ENCODE results near the gene LRRC46. TPM values are rescaled to one million over a fixed set of nuclear protein-coding genes. Genes with fewer than 3 reads are reported as not detected.

LRRC46 gene
- total and polyA plus RNA-seq, 10 of the 15 experiments (the other 5 are each of a cell fraction or from before 2014, with no cell fraction given) = 0.15 to 1.8 (median 0.38) TPM; not detected in 1

DNA sequence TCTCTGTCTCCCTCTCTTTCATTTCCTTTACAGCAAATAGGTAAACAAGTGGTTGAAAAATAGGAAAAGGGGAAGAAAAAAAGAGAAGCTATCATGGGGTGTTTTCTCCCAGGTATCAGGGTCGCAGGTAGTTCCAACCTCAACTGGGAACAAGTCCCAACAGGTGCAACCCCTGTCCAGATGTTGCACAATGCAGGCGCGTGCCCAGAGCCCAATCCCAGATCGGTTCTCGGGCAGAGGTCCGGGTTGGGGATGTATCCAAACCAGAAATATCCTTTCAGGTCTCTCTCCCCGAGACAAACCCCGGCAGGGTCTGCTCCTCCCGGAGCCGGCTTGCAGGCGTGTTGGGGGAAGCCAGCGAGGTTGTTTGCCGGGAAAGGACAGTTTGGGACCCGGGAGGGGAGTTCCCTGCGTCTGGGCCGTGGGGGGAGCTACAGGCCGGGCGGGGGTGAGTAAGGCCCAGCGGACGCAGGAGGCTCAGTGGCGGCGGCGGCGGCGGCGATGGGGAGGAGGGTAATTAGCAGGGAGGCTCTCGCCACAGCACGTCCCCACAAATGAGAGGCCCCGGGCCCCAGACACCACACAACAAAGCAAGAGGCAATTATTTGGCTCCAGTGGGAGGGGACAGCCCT, 40.7 kb downstream of the LRRC46 start:
- intact Hi-C loops (cut with micrococcal nuclease; ENCODE audit: unreplicated experiment) (no loop called here), in situ Hi-C loops (cut with MboI) (no loop called here)
- BruUV-seq (replicated peaks) = no TSS peak
- peak overlapping the region; percentile 13; the same call in 1 of the 2 replicates for H3K4me2 ChIP-seq (ENCODE audit: control insufficient read depth, insufficient read depth)
- no peaks in the 10 kb centered on the region for H3K79me2 ChIP-seq (ENCODE audit: control insufficient read depth, insufficient read depth, low read length)
- peak; percentile 31 for ATAC-seq
- RAD21 ChIA-PET (ENCODE audit: unreplicated experiment) = interaction anchor here (1.4 kb wide), 1 partner anchor 146 kb away, joined by 4 read pairs; no protein-coding TSS in a partner anchor
- WGBS (ENCODE audit: insufficient coverage, insufficient replicate concordance, low lambda C conversion rate, missing lambda C conversion rate) = 41% methylated on average over 19 of the region's 29 CpGs
- no peak overlapping the region for H3K27ac ChIP-seq (ENCODE audit: control insufficient read depth, insufficient read depth)
- no peak overlapping the region for H2AFZ ChIP-seq (ENCODE audit: control insufficient read depth, low read depth, low read length)
- no peak for DNase-seq (ENCODE audit: low read depth, low spot score)
- peaks cover 0 to 7% of the 10 kb centered on the region in 2 experiments for H3K27me3 ChIP-seq (replicated peaks in 1 of 2; ENCODE audit: control insufficient read depth in 2 of 2, insufficient read depth in 2 of 2, low read length in 1 of 2)
- H3K9me3 ChIP-seq (replicated peaks; ENCODE audit: control insufficient read depth, insufficient read depth, low read length) = no peaks in the 10 kb centered on the region
- TF ChIP-seq EED (IDR thresholded peaks at IDR 0.05; ENCODE audit: low read depth) = no peak
- TF ChIP-seq RFX5 (IDR thresholded peaks at IDR 0.05; ENCODE audit: low read depth, low read length) = no peak
- TF ChIP-seq, protein P1, sequence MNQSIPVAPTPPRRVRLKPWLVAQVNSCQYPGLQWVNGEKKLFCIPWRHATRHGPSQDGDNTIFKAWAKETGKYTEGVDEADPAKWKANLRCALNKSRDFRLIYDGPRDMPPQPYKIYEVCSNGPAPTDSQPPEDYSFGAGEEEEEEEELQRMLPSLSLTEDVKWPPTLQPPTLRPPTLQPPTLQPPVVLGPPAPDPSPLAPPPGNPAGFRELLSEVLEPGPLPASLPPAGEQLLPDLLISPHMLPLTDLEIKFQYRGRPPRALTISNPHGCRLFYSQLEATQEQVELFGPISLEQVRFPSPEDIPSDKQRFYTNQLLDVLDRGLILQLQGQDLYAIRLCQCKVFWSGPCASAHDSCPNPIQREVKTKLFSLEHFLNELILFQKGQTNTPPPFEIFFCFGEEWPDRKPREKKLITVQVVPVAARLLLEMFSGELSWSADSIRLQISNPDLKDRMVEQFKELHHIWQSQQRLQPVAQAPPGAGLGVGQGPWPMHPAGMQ (IDR thresholded peaks at IDR 0.05; ENCODE audit: borderline replicate concordance) = no peak
- TF ChIP-seq PML (IDR thresholded peaks at IDR 0.05; ENCODE audit: low read length) = no peak
- TF ChIP-seq, protein P2, sequence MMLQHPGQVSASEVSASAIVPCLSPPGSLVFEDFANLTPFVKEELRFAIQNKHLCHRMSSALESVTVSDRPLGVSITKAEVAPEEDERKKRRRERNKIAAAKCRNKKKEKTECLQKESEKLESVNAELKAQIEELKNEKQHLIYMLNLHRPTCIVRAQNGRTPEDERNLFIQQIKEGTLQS (IDR thresholded peaks at IDR 0.05; ENCODE audit: borderline replicate concordance, extremely low read depth, low read depth, low read length) = no peak
- TF ChIP-seq, protein P3, sequence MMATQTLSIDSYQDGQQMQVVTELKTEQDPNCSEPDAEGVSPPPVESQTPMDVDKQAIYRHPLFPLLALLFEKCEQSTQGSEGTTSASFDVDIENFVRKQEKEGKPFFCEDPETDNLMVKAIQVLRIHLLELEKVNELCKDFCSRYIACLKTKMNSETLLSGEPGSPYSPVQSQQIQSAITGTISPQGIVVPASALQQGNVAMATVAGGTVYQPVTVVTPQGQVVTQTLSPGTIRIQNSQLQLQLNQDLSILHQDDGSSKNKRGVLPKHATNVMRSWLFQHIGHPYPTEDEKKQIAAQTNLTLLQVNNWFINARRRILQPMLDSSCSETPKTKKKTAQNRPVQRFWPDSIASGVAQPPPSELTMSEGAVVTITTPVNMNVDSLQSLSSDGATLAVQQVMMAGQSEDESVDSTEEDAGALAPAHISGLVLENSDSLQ (IDR thresholded peaks at IDR 0.05) = no peak
- TF ChIP-seq ATF7 (IDR thresholded peaks at IDR 0.05; ENCODE audit: low read depth) = no peak
- TF ChIP-seq TCF7 (IDR thresholded peaks at IDR 0.05; ENCODE audit: borderline replicate concordance) = no peak
- TF ChIP-seq, protein P4, sequence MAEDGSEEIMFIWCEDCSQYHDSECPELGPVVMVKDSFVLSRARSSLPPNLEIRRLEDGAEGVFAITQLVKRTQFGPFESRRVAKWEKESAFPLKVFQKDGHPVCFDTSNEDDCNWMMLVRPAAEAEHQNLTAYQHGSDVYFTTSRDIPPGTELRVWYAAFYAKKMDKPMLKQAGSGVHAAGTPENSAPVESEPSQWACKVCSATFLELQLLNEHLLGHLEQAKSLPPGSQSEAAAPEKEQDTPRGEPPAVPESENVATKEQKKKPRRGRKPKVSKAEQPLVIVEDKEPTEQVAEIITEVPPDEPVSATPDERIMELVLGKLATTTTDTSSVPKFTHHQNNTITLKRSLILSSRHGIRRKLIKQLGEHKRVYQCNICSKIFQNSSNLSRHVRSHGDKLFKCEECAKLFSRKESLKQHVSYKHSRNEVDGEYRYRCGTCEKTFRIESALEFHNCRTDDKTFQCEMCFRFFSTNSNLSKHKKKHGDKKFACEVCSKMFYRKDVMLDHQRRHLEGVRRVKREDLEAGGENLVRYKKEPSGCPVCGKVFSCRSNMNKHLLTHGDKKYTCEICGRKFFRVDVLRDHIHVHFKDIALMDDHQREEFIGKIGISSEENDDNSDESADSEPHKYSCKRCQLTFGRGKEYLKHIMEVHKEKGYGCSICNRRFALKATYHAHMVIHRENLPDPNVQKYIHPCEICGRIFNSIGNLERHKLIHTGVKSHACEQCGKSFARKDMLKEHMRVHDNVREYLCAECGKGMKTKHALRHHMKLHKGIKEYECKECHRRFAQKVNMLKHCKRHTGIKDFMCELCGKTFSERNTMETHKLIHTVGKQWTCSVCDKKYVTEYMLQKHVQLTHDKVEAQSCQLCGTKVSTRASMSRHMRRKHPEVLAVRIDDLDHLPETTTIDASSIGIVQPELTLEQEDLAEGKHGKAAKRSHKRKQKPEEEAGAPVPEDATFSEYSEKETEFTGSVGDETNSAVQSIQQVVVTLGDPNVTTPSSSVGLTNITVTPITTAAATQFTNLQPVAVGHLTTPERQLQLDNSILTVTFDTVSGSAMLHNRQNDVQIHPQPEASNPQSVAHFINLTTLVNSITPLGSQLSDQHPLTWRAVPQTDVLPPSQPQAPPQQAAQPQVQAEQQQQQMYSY (CRISPR knock-in tag; IDR thresholded peaks at IDR 0.05) = no peak
- no peak for TF ChIP-seq YBX1 (IDR thresholded peaks at IDR 0.05)
- no peak for TF ChIP-seq RBBP5 (conservative IDR thresholded peaks at IDR 0.05)
- TF ChIP-seq ZNF274 (IDR thresholded peaks at IDR 0.05; ENCODE audit: insufficient read depth, insufficient read length) = no peak
- TF ChIP-seq HCFC1 (IDR thresholded peaks at IDR 0.05; ENCODE audit: low read length) = no peak
- TF ChIP-seq BACH1 (IDR thresholded peaks at IDR 0.05; ENCODE audit: borderline replicate concordance) = no peak
- TF ChIP-seq CEBPB (IDR thresholded peaks at IDR 0.05; ENCODE audit: borderline replicate concordance in 1 of 2, low read depth in 2 of 2, low read length in 2 of 2) = no peak
- no peak for TF ChIP-seq TCF12 (IDR thresholded peaks at IDR 0.05; ENCODE audit: low read depth, low read length)
- TF ChIP-seq CREB1 (IDR thresholded peaks at IDR 0.05; ENCODE audit: low read depth) = no peak
- TF ChIP-seq ZZZ3 (IDR thresholded peaks at IDR 0.05; ENCODE audit: control insufficient read depth, insufficient read length, low read depth) = no peak
- no peak for TF ChIP-seq BHLHE40 (IDR thresholded peaks at IDR 0.05; ENCODE audit: borderline replicate concordance in 1 of 2, low read depth in 2 of 2, low read length in 1 of 2)
- POLR2A ChIA-PET = interaction anchor here (0.6 to 0.7 kb wide), 2 partner anchors 12 to 22 kb away, joined by 3 to 4 read pairs; no protein-coding TSS in a partner anchor
- no peak for FAIRE-seq
- CTCF ChIA-PET = interaction anchor here (1.8 to 2.1 kb wide), 2 partner anchors 18 to 29 kb away, joined by 9 read pairs; no protein-coding TSS in a partner anchor
- H3K9ac ChIP-seq (ENCODE audit: control insufficient read depth, insufficient read depth, low read length) = no peak overlapping the region
- H3K4me1 ChIP-seq (ENCODE audit: control insufficient read depth, insufficient read depth, low read length) = peaks cover 6% of the 10 kb centered on the region; the same call in 1 of the 2 replicates
- no peaks in the 10 kb centered on the region for H3K36me3 ChIP-seq (ENCODE audit: control insufficient read depth in 2 of 2, insufficient read depth in 2 of 2, low read length in 1 of 2)
- SMC1A ChIA-PET (ENCODE audit: uncharacterized antibody, unreplicated experiment) = no interaction called here
- H4K20me1 ChIP-seq (ENCODE audit: control insufficient read depth, insufficient read depth) = no peaks in the 10 kb centered on the region
- no peak overlapping the region for H3K4me3 ChIP-seq
